Measurements from ENCODE around the gene ACOT12.

Gene ACOT12

GRCh38 chr5:81313686-81314085, 80.2 kb downstream of the ACOT12 start:
- DNase-seq (ENCODE audit: low read depth): no peak
- TF ChIP-seq, protein P1, sequence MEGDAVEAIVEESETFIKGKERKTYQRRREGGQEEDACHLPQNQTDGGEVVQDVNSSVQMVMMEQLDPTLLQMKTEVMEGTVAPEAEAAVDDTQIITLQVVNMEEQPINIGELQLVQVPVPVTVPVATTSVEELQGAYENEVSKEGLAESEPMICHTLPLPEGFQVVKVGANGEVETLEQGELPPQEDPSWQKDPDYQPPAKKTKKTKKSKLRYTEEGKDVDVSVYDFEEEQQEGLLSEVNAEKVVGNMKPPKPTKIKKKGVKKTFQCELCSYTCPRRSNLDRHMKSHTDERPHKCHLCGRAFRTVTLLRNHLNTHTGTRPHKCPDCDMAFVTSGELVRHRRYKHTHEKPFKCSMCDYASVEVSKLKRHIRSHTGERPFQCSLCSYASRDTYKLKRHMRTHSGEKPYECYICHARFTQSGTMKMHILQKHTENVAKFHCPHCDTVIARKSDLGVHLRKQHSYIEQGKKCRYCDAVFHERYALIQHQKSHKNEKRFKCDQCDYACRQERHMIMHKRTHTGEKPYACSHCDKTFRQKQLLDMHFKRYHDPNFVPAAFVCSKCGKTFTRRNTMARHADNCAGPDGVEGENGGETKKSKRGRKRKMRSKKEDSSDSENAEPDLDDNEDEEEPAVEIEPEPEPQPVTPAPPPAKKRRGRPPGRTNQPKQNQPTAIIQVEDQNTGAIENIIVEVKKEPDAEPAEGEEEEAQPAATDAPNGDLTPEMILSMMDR (conservative IDR thresholded peaks at IDR 0.05; ENCODE audit: low read depth, low read length): no peak
- H3K4me3 ChIP-seq (ENCODE audit: low read length): no peak overlapping the region

DNA sequence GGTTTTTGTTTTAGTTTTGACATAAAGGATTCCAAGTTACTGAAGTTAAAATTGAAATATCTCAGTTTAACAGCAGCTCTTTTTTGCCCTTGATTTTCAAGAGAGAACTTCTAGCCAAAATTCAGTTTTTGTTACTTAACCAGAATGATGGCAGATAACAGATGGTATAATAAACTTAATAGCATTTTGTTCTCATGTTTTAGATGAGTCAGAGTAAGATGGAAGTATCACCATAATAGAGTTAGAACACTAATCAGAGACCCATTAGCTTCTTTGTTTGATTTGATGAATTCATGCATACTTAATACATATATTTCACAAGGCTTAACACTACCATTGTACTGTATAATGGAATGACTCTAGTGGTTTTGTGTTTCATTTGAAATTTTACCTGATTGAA, 80.7 kb downstream of the ACOT12 start:
- TF ChIP-seq, protein P1 (conservative IDR thresholded peaks at IDR 0.05; ENCODE audit: low read depth, low read length): no peak

DNA sequence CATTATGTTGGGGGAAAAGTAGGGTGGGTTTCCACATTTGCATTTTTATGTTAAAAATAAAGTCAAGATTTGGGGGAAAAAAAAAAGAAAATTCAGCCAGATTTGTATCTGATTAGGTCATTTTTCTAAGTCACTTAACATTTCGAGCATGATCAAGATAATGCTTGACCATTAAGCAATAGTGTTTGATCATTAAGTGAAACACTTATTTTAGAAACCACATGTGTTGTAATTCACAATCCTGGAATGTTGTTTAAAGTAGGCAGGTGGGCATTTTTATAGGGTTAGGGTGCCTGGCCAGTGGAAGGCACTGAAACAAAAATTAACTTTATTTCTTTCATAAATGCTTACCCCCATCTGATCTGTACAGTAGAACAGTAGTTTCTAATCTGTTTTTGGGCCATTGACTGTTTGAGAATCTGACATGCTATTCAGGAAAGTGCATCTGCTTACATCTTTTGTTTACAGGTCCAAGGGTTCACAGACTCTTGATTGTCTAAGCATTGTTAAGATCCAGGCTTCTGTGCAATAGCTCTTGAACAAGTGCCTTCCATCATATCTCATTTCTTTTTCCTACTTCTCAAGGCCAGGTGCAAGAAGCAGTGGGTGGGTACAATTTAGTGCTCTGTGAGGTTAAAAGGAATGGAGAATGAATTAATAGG, 83.4 kb downstream of the ACOT12 start:
- DNase-seq (ENCODE audit: low read depth): no peak
- TF ChIP-seq, protein P1 (conservative IDR thresholded peaks at IDR 0.05; ENCODE audit: low read depth, low read length): no peak

More for the DNA sequence above, 80.7 kb downstream of the ACOT12 start:
- DNase-seq (ENCODE audit: low read depth): no peak
- no peak overlapping the region for H3K4me3 ChIP-seq (ENCODE audit: low read length)

GRCh38 chr5:81308836-81309235, 85.1 kb downstream of the ACOT12 start:
- TF ChIP-seq, protein P1 (conservative IDR thresholded peaks at IDR 0.05; ENCODE audit: low read depth, low read length): no peak
- DNase-seq (ENCODE audit: low read depth): no peak
- no peak overlapping the region for H3K4me3 ChIP-seq (ENCODE audit: low read length)

More for the DNA sequence above, 83.4 kb downstream of the ACOT12 start:
- H3K4me3 ChIP-seq (ENCODE audit: low read length): no peak overlapping the region

DNA sequence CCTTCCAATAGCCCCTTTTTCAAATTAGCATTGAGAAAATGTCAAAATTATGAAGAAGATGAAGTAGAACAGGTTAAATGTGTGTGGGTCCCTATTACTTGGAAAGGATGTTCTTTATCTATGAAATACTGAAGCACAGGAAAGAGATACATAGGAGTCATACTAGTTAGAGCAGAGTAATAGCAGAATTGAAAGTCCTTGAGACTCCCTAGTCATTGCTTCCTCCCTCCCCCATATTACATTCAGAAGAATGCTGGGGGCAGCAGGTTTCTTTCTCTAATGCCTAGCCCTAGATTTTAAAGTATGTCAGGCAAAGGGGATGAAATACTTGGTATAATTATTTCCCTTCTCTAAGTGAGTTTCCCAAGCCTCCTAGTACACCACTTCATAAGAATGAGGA, 88.1 kb downstream of the ACOT12 start:
- TF ChIP-seq, protein P1 (conservative IDR thresholded peaks at IDR 0.05; ENCODE audit: low read depth, low read length): no peak
- no peak for DNase-seq (ENCODE audit: low read depth)
- H3K4me3 ChIP-seq (ENCODE audit: low read length): no peak overlapping the region

DNA sequence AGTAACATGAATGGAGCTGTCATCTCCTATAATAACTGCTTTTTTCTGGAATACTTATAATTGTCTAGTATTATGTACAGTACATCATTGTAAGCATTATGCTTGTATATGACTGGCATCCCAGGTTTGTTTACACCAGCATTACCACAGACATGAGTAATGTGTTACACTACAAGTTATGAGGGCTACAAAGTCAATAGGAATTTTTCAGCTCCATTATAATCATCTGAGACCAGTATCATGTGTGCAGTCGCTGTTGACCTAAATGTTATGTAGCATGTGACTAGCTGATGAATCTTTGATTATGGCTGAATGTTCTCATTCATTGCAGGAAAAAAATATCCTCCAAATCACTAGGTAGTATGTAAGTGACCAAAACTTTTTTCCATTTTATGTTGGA, 90.4 kb downstream of the ACOT12 start:
- H3K4me3 ChIP-seq (ENCODE audit: low read length): no peak overlapping the region
- DNase-seq (ENCODE audit: low read depth): no peak
- TF ChIP-seq, protein P1 (conservative IDR thresholded peaks at IDR 0.05; ENCODE audit: low read depth, low read length): no peak

DNA sequence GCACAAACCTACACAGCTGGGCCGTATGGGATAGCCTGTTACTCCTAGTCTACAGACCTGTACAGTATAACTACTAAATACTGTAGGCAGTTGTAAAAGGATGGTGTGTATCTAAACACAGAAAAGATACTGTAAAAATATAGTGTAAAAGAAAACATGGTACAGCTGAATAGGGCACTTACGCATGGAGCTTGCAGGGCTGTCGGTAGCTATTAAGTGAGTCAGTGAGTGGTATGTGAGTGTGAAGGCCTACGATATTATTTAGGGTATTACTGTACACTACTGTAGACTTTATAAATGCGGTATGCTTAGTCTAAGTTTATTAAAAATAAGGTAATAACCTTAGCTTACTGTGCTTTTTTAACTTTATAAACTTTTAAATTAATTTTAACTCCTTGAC, 91.3 kb downstream of the ACOT12 start:
- TF ChIP-seq, protein P1 (conservative IDR thresholded peaks at IDR 0.05; ENCODE audit: low read depth, low read length): no peak
- no peak for DNase-seq (ENCODE audit: low read depth)
- H3K4me3 ChIP-seq (ENCODE audit: low read length): peak overlapping the region; percentile 93
